ENCODE measurements around the gene FCGR2B. TPM values are rescaled to one million over a fixed set of nuclear protein-coding genes. Genes with fewer than 3 reads are reported as not detected.
"Not testable (repeated sequence)": the region's sequence is repeated elsewhere in the genome, so short reads cannot be mapped to it uniquely, and the experiment has no call there.

FCGR2B gene
- total and polyA plus RNA-seq, 2 donors (not counting 1 experiment from before 2014, with no cell fraction given) = not detected

GRCh38 chr1:161723459-161724141 lies 60.7 kb downstream of the FCGR2B start:
- H3K27ac ChIP-seq (ENCODE audit: insufficient read depth, low read length) = no peak overlapping the region
- no peak overlapping the region for H3K4me2 ChIP-seq (ENCODE audit: extremely low read depth, insufficient read depth, low read length)
- no peaks in the 10 kb centered on the region for H3K9me3 ChIP-seq (ENCODE audit: control insufficient read depth, insufficient read depth, low read depth, low read length)
- H3K4me1 ChIP-seq (ENCODE audit: control insufficient read depth, extremely low read depth, insufficient read depth, low read length) = peaks cover 11% of the 10 kb centered on the region
- no peak overlapping the region for H3K4me3 ChIP-seq (replicated peaks in 1 of 4; ENCODE audit: control extremely low read depth in 1 of 4, insufficient read depth in 1 of 4, low read depth in 3 of 4, low read length in 4 of 4)
- no peak for DNase-seq (ENCODE audit: low read depth in 2 of 2)
- no peak overlapping the region for H2AFZ ChIP-seq (ENCODE audit: low read length)
- H3K27me3 ChIP-seq (ENCODE audit: control insufficient read depth, insufficient read depth, low read length) = no peaks in the 10 kb centered on the region
- no peaks in the 10 kb centered on the region for H4K20me1 ChIP-seq (ENCODE audit: control insufficient read depth, extremely low read depth, insufficient read depth, low read length)
- H3K9ac ChIP-seq (ENCODE audit: insufficient read depth, low read length) = no peak overlapping the region
- TF ChIP-seq EZH2 (IDR thresholded peaks at IDR 0.05; ENCODE audit: low read length, missing control alignments) (no peak), CTCF (conservative IDR thresholded peaks at IDR 0.05 in 1 of 2, IDR thresholded peaks at IDR 0.05 in 1 of 2; ENCODE audit: low read depth in 1 of 2, low read length in 2 of 2) (no peak)
- no peaks in the 10 kb centered on the region for H3K36me3 ChIP-seq (ENCODE audit: control insufficient read depth, insufficient read depth, low read length)
- no peaks in the 10 kb centered on the region for H3K79me2 ChIP-seq (ENCODE audit: control insufficient read depth, insufficient read depth, low read length)

- peak overlapping the region; percentile 92 for H3K4me2 ChIP-seq (ENCODE audit: extremely low read depth, insufficient read depth, low read length)
- H3K4me3 ChIP-seq (replicated peaks in 1 of 4; ENCODE audit: control extremely low read depth in 1 of 4, insufficient read depth in 1 of 4, low read depth in 3 of 4, low read length in 4 of 4) = peak overlapping the region; percentile 71 to 90 (median 82)
- not testable (repeated sequence) for DNase-seq (ENCODE audit: low read depth in 2 of 2); H3K9me3 ChIP-seq (ENCODE audit: control insufficient read depth, insufficient read depth, low read depth, low read length); H3K27me3 ChIP-seq (ENCODE audit: control insufficient read depth, insufficient read depth, low read length); H4K20me1 ChIP-seq (ENCODE audit: control insufficient read depth, extremely low read depth, insufficient read depth, low read length); H3K36me3 ChIP-seq (ENCODE audit: control insufficient read depth, insufficient read depth, low read length); H3K79me2 ChIP-seq (ENCODE audit: control insufficient read depth, insufficient read depth, low read length)
- H3K27ac ChIP-seq (ENCODE audit: insufficient read depth, low read length) = peak overlapping the region; percentile 84
- H2AFZ ChIP-seq (ENCODE audit: low read length) = peak overlapping the region; percentile 91
- peaks cover 11% of the 10 kb centered on the region for H3K4me1 ChIP-seq (ENCODE audit: control insufficient read depth, extremely low read depth, insufficient read depth, low read length)
- peak overlapping the region; percentile 86 for H3K9ac ChIP-seq (ENCODE audit: insufficient read depth, low read length)
Measured at GRCh38 chr1:161725258-161725907, 62.4 kb downstream of the FCGR2B start.

- Histone ChIP-seq H3K4me2 (ENCODE audit: extremely low read depth, insufficient read depth, low read length) (peak overlapping the region; percentile 92), H3K79me2 (ENCODE audit: control insufficient read depth, insufficient read depth, low read length) (no peaks in the 10 kb centered on the region), H4K20me1 (ENCODE audit: control insufficient read depth, extremely low read depth, insufficient read depth, low read length) (no peaks in the 10 kb centered on the region), H3K9me3 (ENCODE audit: control insufficient read depth, insufficient read depth, low read depth, low read length) (no peaks in the 10 kb centered on the region), H3K4me3 (replicated peaks in 1 of 4; ENCODE audit: control extremely low read depth in 1 of 4, insufficient read depth in 1 of 4, low read depth in 3 of 4, low read length in 4 of 4) (peak overlapping the region; percentile 71 to 90 (median 82)), H3K36me3 (ENCODE audit: control insufficient read depth, insufficient read depth, low read length) (no peaks in the 10 kb centered on the region), H2AFZ (ENCODE audit: low read length) (peak overlapping the region; percentile 91), H3K9ac (ENCODE audit: insufficient read depth, low read length) (peak overlapping the region; percentile 86), H3K27me3 (ENCODE audit: control insufficient read depth, insufficient read depth, low read length) (no peaks in the 10 kb centered on the region), H3K4me1 (ENCODE audit: control insufficient read depth, extremely low read depth, insufficient read depth, low read length) (peaks cover 11% of the 10 kb centered on the region), H3K27ac (ENCODE audit: insufficient read depth, low read length) (peak overlapping the region; percentile 84)
- DNase-seq (ENCODE audit: low read depth in 2 of 2) = peak; percentile 43 to 56
- TF ChIP-seq EZH2 (IDR thresholded peaks at IDR 0.05; ENCODE audit: low read length, missing control alignments) (no peak), CTCF (conservative IDR thresholded peaks at IDR 0.05 in 1 of 2, IDR thresholded peaks at IDR 0.05 in 1 of 2; ENCODE audit: low read depth in 1 of 2, low read length in 2 of 2) (peak; percentile 46 to 49)
Measured at GRCh38 chr1:161725908-161726472, 63.0 kb downstream of the FCGR2B start.
